GM18517 (cell line): ENCODE data around the gene RASAL1.

ENCODE experiments used
- ATAC-seq: cut with Tn5 transposase; IDR thresholded peaks from one replicate; pipeline ENCODE4 v1.9.1; 2021; ENCODE audit warnings: mild to moderate bottlenecking, moderate library complexity; ENCODE audit not compliant: unreplicated experiment

RASAL1 gene, protein sequence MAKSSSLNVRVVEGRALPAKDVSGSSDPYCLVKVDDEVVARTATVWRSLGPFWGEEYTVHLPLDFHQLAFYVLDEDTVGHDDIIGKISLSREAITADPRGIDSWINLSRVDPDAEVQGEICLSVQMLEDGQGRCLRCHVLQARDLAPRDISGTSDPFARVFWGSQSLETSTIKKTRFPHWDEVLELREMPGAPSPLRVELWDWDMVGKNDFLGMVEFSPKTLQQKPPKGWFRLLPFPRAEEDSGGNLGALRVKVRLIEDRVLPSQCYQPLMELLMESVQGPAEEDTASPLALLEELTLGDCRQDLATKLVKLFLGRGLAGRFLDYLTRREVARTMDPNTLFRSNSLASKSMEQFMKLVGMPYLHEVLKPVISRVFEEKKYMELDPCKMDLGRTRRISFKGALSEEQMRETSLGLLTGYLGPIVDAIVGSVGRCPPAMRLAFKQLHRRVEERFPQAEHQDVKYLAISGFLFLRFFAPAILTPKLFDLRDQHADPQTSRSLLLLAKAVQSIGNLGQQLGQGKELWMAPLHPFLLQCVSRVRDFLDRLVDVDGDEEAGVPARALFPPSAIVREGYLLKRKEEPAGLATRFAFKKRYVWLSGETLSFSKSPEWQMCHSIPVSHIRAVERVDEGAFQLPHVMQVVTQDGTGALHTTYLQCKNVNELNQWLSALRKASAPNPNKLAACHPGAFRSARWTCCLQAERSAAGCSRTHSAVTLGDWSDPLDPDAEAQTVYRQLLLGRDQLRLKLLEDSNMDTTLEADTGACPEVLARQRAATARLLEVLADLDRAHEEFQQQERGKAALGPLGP

DNA sequence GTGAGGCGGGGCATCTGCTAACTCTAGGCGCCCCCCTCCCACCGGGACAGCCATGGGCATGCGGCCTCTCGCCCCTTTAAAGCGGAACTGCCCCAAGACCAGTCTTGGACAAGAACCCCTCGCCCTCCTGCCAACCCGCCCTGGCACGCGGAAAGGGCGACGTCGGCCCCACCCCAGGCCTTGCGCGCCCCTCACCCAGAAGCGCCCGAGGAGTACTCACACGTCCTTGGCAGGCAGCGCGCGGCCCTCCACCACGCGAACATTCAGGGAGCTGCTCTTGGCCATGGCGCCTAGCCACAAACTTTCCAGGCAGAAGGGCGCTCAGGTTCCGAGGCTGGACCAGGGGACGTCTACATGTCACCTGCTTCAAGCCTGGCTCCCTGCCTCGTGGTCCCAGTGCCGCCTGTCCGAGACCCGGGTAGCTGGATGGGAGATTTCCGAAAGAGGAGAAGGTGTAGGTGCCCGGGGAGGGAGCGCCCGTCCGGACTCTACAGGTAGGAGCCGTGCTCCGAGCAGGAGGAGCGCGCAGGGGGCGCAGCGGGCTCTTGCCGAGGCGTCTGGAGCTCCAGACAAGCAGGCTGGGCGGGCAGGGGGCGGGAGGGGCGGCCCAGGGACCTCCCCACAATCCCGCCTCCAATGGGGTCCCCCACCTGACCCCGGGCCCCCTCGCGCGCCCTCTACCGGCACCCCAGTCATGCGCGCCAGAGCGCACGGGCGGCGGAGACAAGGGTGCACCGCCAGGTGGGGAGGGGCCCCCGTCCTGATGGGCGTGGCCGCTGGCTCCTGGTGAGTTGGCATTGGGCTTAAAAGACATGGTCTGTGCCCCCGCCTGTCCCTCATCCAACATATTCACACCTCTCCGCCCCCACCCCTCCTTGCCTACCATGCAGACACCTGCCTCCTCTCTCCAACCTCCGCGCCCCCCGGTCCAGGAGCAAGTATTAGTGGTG, at the start of gene RASAL1:
Gene RASAL1 (minus strand): TSS at position 584 of the 950 bp plus-strand sequence. CDS start 299 bp downstream, at position 285.
- ATAC-seq = no peak

DNA sequence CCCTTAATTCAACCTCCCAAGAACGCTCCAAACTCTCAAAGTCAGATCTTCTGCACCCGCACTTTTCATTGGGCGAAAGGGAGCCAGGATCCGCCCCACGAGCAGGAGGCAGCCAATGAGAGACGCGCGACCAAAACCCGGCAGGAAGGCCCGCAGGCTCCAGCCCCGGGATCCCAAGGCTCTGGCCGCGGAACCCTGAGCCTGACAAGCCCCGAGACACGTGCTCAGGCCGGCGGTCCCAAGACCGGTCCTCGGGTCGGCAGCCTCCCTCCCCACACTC, 49.3 kb upstream of the RASAL1 start:
- peak; percentile 80 for ATAC-seq

DNA sequence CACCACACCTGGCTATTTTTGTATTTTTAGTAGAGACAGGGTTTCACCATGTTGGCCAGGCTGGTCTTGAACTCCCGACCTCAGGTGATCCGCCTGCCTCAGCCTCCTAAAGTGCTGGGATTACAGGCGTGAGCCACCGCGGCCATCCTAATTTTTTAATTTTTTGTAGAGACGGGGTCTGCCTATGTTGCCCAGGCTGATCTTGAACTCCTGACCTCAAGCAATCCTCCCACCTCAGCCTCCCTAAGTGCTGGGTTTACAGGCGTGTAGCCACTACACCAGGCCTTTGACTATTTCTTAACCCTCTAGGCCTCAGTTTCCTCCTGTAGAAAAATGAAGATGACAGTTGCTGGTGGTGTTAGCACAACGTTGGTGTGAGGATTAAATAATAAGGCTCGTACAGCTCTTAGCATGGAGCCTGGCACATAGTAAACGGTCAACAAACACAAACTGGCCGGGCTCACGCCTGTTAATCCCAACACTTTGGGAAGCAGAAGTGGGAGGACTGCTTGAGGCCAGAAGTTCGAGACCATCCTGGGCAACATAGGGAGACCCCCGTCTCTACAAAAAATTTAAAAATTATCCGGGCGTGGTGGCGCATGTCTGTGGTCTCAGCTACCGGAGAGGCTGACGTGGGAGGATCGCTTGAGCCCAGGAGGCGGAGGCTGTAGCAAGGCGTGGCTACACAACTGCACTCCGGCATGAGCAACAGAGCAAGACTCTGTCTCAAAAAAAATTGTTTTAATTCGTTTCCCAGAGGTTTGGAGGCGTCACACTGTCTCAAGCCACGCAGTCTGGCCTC, 48.7 kb upstream of the RASAL1 start:
- peak; percentile 56 for ATAC-seq

DNA sequence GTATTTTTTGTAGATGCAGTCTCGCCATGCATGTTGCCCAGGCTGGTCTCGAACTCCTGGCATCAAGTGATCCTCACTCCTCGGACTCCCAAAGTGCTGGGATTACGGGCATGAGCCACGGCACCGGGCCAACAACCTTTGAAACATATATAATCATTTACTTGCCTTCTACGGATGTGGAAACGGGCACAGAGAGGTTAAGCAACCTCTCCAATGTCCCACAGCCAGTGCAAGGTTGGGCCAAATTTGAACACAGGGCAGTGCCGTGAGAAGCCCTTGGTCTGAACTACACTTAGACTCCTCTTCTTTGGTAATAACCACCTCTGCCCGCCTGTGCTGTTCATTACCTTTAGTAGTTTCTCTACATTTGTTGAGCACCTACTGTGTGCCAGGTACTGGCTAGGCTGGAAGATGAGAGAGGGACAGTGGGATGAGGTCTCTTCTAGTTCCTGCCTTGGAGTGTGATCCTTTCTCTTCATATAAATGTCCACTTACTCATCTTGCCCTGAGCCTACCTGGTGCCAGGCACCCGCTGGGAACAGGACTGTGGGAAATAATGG, 47.5 kb upstream of the RASAL1 start:
- no peak for ATAC-seq

DNA sequence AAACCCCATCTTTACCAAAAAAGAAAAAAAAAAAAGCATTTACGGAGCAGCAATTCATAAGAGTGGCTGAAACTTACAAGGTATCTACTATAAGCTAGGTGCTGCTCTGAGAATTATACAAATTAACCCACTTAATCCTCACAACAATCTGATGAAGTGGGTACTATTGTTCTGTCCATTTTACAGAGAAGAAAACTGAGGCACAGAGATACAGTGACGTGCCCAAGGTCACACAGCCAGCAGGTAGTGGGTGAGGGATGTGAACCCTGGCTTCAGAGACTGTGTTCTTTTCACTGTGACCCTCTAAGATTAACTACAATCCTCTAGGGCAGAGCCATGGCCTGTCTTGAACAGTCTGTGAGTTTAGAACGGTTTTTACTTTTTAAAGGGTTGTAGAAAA, 46.4 kb upstream of the RASAL1 start:
- ATAC-seq = no peak

DNA sequence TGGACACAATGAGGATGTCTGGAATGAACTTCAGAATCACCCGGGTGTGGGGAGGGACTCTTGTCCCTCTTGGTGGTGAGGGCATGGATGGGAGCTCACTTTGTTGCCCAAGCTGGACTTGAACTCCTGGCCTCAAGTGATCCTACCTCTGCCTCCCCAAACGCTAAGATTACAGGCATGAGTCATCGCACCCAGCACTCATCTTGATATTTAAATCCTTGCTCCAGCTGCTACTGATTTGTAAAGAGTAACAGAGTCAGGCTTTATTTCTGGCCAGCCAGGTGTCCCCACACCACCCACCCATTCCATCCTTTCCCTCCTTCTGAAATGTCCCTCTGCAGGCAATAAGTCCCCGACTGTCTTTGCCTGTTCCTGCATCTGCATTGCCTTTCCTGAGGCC, 44.8 kb upstream of the RASAL1 start:
- no peak for ATAC-seq

DNA sequence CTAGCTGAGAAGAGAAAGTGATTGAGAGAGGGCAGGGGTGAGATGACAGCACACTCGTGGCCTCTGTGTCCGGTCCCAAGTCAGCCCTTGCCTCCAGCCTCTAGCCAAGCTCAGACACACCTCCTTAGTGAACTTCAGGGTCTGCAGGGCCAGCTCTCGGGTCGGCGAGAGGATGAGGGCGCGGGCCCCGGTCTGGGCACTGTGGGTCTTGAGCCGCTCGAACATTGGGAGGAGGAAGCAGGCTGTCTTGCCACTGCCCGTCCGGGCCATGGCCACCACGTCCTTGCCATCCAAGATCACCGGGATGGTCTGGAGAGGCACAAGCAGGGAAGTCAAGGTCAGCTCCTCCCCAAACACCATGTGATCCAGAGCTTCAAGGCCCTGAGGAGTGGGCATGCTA, 43.5 kb upstream of the RASAL1 start:
- ATAC-seq = no peak

DNA sequence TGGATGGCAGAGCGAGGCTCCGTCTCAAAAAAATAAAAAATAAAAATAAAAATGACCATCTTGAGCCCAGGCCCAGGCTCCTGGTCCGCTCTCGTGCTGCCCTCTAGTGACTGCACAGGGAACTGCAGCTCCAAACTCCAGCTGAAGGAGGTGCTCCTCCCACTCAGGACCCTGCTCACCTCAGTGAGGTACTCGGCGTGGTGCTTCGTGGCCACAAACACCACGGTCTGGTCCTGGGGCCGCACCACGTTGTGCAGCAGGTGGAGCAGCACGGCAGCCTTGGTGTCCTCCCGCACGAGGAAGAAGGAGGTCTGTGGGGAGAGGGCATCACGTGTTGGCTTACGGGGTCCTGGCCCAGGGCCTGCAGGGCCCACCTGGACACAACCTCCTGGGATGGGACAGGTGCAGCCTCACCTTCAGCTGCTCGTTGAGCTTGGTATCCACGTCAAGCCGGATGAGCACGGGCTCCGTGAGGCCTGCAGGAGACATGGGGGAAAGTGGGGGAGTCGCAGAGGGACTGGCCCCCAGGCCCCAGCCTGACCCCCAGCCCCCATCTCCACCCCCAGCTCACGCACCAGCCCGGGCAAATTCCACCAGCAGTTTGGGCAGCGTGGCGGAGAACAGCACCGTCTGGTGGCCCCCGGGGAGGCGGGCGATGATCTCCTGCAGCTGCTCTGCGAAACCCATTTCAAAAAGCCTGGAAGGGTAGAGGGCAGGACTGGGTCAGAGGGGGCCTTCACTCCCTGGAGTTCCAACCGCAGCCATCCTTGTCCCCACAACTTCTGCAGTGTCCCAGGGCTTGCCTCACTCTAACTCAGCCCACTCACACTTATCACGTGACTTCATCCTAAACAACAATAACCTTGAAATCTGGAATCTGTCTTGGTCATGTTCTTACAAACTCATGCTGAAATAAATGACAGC, 39.2 kb upstream of the RASAL1 start:
- ATAC-seq = no peak

DNA sequence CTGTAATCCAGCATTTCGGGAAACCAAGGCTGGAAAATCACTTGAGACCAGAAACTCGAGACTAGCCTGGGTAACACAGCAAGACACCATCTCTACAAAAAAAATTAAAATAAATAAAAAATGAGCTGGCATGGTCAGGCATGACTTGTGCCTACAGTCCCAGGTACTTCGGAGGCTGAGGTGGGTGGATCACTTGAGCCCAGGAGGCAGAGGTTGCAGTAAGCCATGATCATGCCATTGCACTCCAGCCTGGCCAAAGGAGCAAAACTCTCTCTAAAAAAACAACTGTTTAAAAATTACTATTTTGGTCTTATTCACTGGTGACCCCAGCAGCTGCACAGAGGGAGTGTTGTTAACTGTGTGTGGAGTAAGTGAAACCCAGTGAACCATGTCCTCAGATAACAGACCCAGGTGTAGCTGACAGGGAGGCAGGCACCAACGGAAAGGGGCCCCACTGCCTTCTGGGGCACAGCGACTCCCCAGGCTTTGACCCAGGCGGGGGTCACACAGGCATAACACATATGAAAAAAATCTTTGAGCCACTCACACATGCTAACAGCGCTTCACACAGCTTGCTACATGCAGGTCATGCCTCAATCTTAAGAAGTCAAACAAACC, 37.6 kb upstream of the RASAL1 start:
- ATAC-seq = peak; percentile 64

DNA sequence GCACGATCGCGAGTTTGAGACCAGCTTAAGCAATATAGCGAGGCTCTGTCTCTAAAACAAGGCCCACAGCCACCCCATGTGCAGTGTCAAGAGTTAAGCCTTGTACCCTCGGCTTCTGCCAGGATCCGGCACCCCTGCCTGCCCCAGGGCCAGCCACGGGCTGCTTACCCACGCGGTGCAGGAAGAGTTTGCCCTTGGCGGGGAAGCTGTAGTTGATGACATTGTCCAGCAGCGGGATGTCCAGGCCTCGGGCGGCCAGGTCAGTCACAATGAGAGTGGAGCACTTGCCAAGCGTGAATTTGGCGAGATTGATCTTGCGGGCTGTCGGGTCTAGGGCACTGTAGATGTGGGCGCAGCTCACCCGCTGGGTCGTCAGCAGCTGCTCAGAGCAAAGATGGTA, 36.6 kb upstream of the RASAL1 start:
- ATAC-seq = no peak

DNA sequence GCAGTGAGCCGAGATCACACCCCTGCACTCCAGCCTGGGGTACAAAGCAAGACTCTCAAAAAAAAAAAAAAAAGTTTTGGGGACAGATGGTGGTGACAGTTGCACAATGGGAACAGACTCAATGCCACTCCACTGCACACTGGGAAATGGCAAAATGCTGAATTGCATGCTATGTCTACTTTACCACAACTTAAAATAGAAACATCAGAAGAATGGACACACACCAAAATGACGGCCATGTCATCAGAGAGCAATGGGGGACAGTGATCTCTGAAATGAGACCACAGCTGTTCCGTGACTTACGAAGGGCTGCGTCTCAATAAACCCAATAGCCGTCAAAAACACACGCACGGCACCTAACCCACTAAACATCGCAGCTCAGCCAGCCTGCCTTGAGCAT, 36.0 kb upstream of the RASAL1 start:
- no peak for ATAC-seq

DNA sequence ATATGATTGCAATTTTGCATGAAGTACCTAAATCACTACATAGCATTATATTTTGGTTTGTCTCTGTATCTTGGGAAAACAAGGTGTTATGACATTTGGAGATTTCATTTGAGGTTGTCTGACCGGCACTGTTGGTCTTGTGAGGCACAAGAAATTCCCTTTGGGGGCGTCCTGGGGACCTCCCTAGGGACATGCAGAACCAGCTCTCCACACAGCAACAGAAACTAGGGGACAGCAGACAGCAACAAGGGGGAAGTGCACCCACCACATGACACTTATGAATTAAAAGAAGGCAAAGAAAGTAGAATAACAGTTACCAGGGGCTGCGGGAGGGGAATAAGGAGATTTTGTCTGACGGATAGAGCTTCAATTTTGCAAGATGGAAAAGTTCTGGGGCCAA, 35.4 kb upstream of the RASAL1 start:
- ATAC-seq = no peak

DNA sequence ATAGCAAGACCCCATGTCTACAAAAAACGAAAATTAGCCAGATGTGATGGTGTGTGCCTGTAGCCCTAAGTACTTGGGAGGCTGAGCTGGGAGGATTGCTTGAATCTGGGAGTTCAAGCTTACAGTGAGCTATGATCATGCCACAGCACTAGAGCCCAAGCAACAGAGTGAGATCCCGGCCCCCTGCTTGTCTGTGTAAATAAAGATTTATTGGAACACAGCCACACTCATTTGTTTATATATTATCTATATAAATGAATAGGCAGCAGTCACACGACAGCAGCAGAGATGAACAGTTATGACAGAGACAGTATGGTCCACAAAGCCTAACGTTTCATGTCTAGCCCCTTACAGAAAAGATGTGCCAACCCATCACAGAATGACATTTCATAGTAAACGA, 34.9 kb upstream of the RASAL1 start:
- no peak for ATAC-seq

DNA sequence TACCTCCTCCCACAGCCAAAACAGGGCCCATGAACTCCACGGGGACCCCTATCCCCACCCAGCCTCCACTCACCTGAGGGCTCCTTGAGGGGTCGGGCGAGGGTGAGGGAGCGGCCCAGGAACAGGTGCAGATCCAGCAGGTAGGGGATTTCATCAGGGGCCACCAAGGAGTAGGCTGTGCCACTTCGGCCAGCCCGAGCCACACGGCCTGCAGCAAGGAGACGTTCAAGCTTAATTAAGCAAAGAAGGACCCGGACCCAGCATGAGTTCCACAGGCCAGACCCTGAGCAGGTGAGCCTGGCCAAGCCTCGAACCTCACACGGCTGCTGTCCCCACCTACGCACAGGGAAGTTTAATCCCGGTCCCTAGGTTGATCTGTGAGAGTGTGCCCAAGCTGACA, 34.1 kb upstream of the RASAL1 start:
- ATAC-seq = no peak

DNA sequence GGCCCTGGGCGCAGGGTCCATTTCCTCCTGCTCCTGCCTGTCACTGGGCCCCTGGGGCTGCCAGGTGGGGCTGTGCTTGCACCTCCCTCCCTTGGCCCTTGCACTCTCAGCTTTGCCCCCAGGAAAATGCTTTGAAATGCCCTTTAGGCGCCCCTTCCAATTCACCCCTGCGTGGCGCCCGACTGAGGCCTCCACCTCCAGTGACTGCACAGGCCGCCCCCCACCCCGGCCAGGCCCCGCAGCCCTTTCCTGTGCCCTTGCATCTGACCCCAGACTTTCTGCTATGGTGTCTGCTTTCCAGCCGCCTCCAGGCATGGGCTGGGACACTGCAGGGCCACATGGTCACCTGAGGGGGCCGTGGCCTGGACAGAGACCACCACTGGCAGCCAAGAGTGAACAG, 32.3 kb upstream of the RASAL1 start:
- ATAC-seq = no peak

DNA sequence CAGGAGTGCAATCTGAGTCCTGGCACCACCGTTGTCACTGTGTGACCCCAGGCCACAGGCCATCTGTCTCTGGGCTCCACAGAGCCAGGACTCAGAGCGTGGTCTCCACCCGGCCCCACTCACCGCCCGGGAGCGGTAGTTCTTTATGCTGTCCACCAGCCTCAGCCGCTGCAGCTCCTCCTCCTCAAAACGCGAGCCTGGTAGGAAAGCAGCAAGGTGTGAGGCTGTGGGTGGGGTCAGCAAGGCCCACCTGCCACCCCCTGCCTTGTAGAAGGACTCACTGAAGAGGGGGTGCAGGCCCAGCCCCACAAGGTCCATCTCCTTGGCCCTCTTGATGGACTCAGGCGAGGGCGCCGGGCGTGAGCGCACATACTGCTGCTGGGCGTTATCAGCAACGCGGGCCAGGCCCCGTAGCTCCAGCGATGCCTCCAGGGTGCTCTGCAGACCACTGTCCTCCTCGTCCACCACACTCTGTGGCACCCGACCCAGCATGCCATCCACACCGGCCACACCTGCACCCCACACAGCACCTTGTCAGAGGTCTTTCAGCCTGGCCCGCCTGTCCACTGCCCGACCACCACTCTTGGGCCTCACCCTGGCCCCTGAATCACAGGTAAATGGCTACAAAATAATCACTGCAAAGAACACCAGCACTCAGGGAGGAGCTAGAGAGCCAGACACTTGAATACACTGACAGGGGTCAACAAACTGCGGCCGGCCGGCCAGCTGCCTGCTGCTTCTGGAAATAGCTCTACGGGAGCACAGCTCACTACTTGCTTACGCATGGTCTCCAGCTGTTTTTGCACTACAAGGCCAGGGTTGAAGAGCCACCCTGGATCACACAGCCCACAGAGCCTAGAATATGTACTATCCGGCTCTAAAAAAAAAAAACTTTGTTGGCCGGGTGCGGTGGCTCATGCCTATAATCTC, 30.2 kb upstream of the RASAL1 start:
- ATAC-seq = no peak

DNA sequence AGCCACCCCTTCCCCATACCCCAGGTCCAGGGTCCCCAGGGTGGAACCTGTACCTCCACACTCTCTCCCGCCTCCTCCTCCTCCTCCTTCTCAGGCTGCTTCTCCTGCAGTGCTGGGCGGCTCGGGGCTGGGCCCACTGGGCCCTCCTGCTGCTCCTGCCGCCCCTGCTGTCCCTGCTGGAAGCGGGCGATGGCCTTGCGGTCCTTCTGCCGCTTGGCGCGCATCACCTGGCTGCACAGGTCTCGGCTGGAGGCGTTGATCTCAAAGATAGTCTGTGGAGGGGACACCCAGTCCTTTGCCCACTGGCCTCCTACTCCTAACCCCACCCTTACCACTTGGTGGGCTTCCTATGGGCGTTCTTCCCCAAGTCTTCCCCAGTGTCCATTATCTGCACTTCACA, 28.5 kb upstream of the RASAL1 start:
- ATAC-seq = no peak

DNA sequence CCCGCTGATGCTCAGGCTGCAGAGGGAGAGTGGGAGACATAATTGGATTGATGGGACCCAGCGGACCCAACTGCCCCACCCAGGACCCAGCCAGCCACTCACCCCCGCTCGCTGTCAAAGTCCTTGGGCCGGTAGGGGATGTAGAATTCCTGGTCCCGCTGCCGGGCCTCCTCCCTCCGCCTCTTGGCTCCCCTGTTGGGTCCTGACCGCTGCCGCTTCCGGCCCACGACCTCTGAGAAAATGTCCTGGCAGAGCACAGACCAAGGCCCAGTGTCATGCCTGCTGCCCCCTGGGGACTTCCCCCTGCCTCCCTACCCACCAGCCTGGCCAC, 27.4 kb upstream of the RASAL1 start:
- no peak for ATAC-seq
